Measurements from ENCODE around the gene EDC4. TPM values are rescaled to one million over a fixed set of nuclear protein-coding genes. Genes with fewer than 3 reads are reported as not detected.
"Not testable (repeated sequence)": the region's sequence is repeated elsewhere in the genome, so short reads cannot be mapped to it uniquely, and the experiment has no call there.

The EDC4 gene
- total RNA-seq, 1 donor from 2014 or later, result 41.3 TPM

GRCh38 chr16:67897231-67897630 lies 24.4 kb downstream of the EDC4 start:
- no peak for DNase-seq (ENCODE audit: low spot score)

GRCh38 chr16:67901734-67902133 lies 28.9 kb downstream of the EDC4 start:
- no peak for DNase-seq (ENCODE audit: low spot score)

- DNase-seq (ENCODE audit: low spot score), result no peak
Measured at GRCh38 chr16:67902831-67903230, 30.0 kb downstream of the EDC4 start.

GRCh38 chr16:67907397-67908180 lies 34.7 kb downstream of the EDC4 start:
- no peak for DNase-seq (ENCODE audit: low spot score)

- DNase-seq (ENCODE audit: low spot score), result no peak
Measured at GRCh38 chr16:67909056-67909742, 36.3 kb downstream of the EDC4 start.

- no peak for DNase-seq (ENCODE audit: low spot score)
Measured at GRCh38 chr16:67910158-67910557, 37.3 kb downstream of the EDC4 start.

GRCh38 chr16:67914758-67915495 lies 42.1 kb downstream of the EDC4 start:
- DNase-seq (ENCODE audit: low spot score), result no peak

- not testable (repeated sequence) for DNase-seq (ENCODE audit: low spot score)
Measured at GRCh38 chr16:67915496-67915769, 42.6 kb downstream of the EDC4 start.

GRCh38 chr16:67915831-67916723 lies 43.2 kb downstream of the EDC4 start:
- no peak for DNase-seq (ENCODE audit: low spot score)

- DNase-seq (ENCODE audit: low spot score), result no peak
Measured at GRCh38 chr16:67917140-67917851, 44.4 kb downstream of the EDC4 start.

- DNase-seq (ENCODE audit: low spot score), result no peak
Measured at GRCh38 chr16:67917852-67918236, 45.0 kb downstream of the EDC4 start.

GRCh38 chr16:67919622-67920221 lies 46.9 kb downstream of the EDC4 start:
- DNase-seq (ENCODE audit: low spot score), result no peak

- DNase-seq (ENCODE audit: low spot score), result no peak
Measured at GRCh38 chr16:67922221-67922620, 49.4 kb downstream of the EDC4 start.

GRCh38 chr16:67922740-67923139 lies 49.9 kb downstream of the EDC4 start:
- no peak for DNase-seq (ENCODE audit: low spot score)

GRCh38 chr16:67923414-67924116 lies 50.7 kb downstream of the EDC4 start:
- DNase-seq (ENCODE audit: low spot score), result no peak

- DNase-seq (ENCODE audit: low spot score), result no peak
Measured at GRCh38 chr16:67924140-67924906, 51.5 kb downstream of the EDC4 start.

GRCh38 chr16:67926181-67926750 lies 53.4 kb downstream of the EDC4 start:
- DNase-seq (ENCODE audit: low spot score), result no peak

GRCh38 chr16:67927131-67927941 lies 54.5 kb downstream of the EDC4 start:
- no peak for DNase-seq (ENCODE audit: low spot score)

Measured in mesenteric fat pad (tissue), 1 donor.